Stimulated activated CD8-positive, alpha-beta memory T cell treated with anti-CD3 and anti-CD28 coated beads, Interleukin-4, amount 100 ng/mL, for 24 hours (primary cell): ENCODE results near the gene TBX1.

Experiments used
- DNase-seq: peaks from one replicate; pipeline ENCODE4 v3.0.0-alpha.2; 2020; ENCODE audit warnings: low read depth

Gene TBX1

GRCh38 chr22:19800306-19800705, 39.7 kb downstream of the TBX1 start:
- no peak for DNase-seq

DNA sequence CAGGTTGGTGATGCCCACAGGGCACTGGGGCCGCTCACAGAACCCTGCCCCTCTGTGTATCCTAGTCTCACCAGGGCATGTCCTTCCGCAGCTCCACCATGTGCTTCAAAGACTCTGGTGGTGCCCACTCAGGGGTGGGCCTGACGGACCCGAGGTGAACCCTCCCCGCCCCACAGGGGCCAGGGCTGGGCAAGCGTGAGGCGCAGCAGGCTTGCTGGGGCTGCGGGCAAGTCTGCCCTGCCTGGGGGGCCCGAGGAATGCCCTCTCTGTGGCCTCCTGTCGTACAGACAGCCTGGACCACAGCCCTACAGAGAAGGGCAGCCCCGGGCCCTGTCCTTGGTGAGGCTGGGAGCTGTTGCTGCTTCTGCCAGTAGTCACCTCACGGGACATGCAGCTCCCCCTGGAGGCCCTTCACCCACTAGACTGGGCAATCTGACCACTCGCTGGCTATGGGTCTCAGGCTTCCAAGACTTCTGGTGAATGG, 40.2 kb downstream of the TBX1 start:
- no peak for DNase-seq

GRCh38 chr22:19801340-19802000, 40.9 kb downstream of the TBX1 start:
- DNase-seq = no peak

GRCh38 chr22:19802001-19802893, 41.7 kb downstream of the TBX1 start:
- DNase-seq = no peak

GRCh38 chr22:19802894-19803735, 42.5 kb downstream of the TBX1 start:
- no peak for DNase-seq

GRCh38 chr22:19803736-19804267, 43.2 kb downstream of the TBX1 start:
- DNase-seq = no peak

- DNase-seq = no peak
Measured at GRCh38 chr22:19805821-19806212, 45.2 kb downstream of the TBX1 start.

DNA sequence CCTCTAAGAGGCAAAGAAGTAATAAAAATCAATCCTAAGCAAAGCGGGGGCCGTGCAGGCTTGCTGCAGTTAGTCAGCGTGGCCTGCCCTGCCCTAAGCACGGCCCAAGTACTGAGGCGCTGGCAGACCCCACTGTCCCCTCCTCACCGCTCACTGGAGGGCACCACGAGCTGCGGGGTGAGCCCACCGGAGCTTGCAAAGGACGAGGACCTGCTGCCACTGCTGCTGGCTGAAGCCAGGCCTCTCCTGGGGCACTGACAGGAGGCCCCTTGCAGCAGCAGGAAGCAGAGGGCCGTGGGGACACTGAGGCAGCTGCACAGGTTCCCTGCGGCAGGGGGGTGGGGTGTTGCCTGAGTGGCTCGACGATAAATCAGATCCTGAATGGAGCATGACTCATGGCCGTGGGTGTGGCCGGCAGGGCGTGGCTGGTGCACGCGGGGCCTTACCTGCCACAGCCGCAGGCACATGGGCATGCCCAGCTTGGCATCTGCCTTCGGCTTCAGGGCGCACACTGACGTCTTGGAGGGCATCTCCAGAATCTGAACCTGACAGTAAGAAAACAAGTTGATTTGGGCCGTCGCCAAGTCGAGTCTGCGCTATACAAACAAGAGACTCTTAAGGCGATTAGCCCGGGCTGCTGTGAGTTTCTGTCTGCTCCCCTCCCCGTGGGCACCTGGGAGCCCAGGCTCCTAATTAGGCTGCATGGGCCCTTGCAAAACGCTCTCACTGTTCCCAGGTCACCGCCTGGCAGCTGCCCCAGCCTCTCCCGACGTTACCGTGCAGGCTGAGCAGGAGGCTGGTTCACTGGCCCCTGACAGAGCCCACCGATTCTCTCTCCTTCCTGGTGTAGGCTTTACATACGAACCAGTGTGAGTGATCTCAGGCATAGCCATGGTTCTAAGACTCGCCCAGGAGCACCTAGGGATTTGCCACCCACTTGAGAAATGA, 45.9 kb downstream of the TBX1 start:
- DNase-seq = no peak

- DNase-seq = no peak
Measured at GRCh38 chr22:19807161-19807913, 46.8 kb downstream of the TBX1 start.

- no peak for DNase-seq
Measured at GRCh38 chr22:19807914-19808872, 47.6 kb downstream of the TBX1 start.

- DNase-seq = no peak
Measured at GRCh38 chr22:19808873-19809478, 48.4 kb downstream of the TBX1 start.

GRCh38 chr22:19809741-19810140, 49.2 kb downstream of the TBX1 start:
- no peak for DNase-seq

GRCh38 chr22:19810381-19811201, 50.0 kb downstream of the TBX1 start:
- DNase-seq = no peak

DNA sequence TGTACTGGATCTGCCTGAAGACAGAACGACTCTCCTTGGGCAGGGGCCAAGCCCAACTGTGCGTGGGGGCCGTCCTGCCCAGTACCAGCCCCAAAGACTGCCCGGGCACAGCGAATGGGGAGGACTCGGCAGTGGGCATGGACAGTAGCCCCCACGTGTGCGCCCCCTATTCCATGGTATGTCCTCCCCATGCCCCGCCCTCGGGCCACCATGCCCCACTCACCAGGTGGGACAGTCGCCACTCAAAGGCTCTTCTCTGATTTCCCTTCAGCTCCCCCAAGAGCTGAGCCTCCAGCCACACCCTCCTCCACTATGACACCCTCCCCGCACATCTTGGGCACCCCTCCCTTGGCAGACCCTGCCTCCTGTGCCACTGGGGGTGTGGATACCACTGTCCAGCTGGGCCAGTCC, 50.6 kb downstream of the TBX1 start:
- no peak for DNase-seq

DNA sequence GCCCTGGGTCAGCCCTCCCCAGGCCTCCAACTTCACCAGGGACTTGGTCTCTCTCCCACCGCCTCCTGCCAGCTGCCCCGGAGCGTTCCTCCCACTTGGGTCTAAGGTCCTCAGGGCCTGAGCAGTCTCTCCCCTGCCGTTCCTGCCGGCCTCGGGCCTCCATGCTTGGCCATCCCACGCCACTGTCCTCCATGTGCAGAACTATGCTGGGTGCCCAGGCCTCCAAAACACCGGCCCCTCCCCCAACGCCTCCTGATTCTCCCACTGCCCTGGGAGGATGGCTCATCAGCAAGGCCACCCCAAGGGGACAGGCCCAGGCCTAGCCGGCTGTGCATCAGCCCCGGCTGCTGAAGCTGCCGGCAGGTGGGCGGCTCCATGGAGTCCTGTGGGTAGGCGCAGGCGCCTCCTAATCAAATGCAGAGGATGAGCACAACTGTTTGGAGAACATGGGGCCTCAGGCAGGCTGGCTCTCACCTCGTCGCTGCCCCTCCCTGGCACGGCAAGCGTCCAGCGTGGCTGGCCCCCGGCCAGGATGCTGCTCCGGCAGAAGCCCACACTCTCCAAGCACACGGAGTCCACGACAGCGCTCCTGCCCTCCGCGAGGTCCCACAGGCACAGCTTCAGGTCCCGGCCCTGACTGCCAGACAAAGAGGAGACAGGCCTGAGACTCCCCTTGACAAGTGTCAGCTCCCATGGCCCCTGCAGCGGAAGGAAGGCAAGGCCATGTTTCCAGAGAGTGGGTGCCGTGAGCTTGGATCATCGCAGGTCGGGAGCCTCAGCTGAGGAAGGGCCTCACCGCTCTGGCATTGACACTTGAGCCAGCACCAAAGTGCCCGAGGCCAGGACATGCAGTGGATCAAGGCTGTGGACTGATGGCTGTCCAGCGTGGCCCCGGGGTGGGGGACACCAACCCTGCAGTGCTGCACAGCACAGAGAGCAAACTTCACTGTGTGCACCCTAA, 51.5 kb downstream of the TBX1 start:
- no peak for DNase-seq

GRCh38 chr22:19812910-19813309, 52.3 kb downstream of the TBX1 start:
- DNase-seq = no peak

DNA sequence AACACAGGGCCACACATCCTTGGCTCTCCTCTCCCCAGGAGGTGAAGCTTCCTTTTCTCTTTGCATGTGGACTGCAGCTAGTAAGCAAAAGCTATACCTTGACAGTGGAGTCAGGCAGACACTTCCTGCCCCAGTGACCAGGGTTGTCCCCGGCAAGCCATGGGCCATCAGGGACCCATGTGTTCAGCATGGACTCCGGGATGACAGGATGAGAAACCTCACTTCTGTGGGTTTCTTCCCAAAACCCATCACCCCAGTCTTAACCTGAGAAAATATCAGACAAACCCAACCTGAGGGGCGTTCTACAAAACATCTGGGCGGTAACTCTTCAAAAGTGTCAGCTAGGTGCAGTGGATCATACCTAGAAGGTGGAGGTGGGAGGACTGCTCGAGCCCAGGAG, 53.9 kb downstream of the TBX1 start:
- no peak for DNase-seq
